Endothelial cell of umbilical vein (primary cell): ENCODE results near the gene PPP1R12C. TPM values are rescaled to one million over a fixed set of nuclear protein-coding genes. Genes with fewer than 3 reads are reported as not detected.

Source experiments
- BruUV-seq: library from RNA; stranded (reverse); fragments of 400-500 nt; replicated peaks from 2 replicates; lab custom pipeline; 2021; lab: Mats Ljungman, UMichigan
- CTCF ChIA-PET: fragments of 300-600, 350-600 bp; sonication (Branson Sonifier 250); formaldehyde crosslinking; loops from one replicate; lab custom pipeline; 2021; ENCODE audit warnings: antibody characterized with exemption, inconsistent platforms; lab: Charles Lee
- POLR2A ChIA-PET: fragments of 300-600, 350-600 bp; sonication (Branson Sonifier 250); formaldehyde crosslinking; loops from one replicate; lab custom pipeline; 2021; ENCODE audit warnings: antibody characterized with exemption, inconsistent platforms; lab: Charles Lee
- DNase-seq: peaks from one replicate; pipeline ENCODE4 v3.0.0-alpha.2; 2011; ENCODE audit warnings: low read depth, low spot score
- FAIRE-seq: peaks from 2 replicates; lab custom pipeline; 2011; peaks lifted over from hg19 to GRCh38; lab: Jason Lieb, UNC
- H2AFZ ChIP-seq: 2 replicates; pipeline ENCODE4 v1.6.0; 2012; ENCODE audit warnings: low read depth, low read length, control low read depth, inconsistent platforms
- H3K27ac ChIP-seq: 2 replicates; pipeline ENCODE4 v1.5.1; 2011; ENCODE audit warnings: low read depth, mild to moderate bottlenecking, control low read depth, low read length, moderate library complexity; ENCODE audit not compliant: insufficient read depth
- H3K27me3 ChIP-seq, 2 experiments: 2 replicates each; pipeline versions ENCODE4 v1.6.0 to v1.6.1; 2011; ENCODE audit warnings: low read length in 2 of 2, mixed read lengths in 1 of 2; ENCODE audit not compliant: control insufficient read depth in 2 of 2, insufficient read depth in 2 of 2
- H3K36me3 ChIP-seq, 2 experiments: 2 replicates in 1 of 2; 3 replicates in 1 of 2; pipeline ENCODE4 v1.5.1; 2011; ENCODE audit warnings: low read length in 2 of 2, mild to moderate bottlenecking in 1 of 2, moderate library complexity in 1 of 2; ENCODE audit not compliant: control insufficient read depth in 2 of 2, insufficient read depth in 2 of 2; ENCODE audit errors: extremely low read depth in 1 of 2
- H3K4me1 ChIP-seq: 3 replicates; pipeline ENCODE4 v1.5.1; 2011; ENCODE audit warnings: mild to moderate bottlenecking, low read length; ENCODE audit not compliant: control insufficient read depth, insufficient read depth; ENCODE audit errors: extremely low read depth
- H3K4me2 ChIP-seq: 2 replicates; pipeline ENCODE4 v1.6.1; 2011; ENCODE audit warnings: low read length, control low read depth, mixed read lengths; ENCODE audit not compliant: insufficient read depth
- H3K4me3 ChIP-seq, 3 experiments: fragments of 200-600 bp in 1 of 3; sonication (generic), shearing (Covaris generic) in 1 of 3; replicated peaks in 1 of 3; 2 replicates each; pipeline ENCODE4 v1.5.1; 2011 to 2016; ENCODE audit warnings: control low read depth in 3 of 3, low read length in 3 of 3, mild to moderate bottlenecking in 2 of 3, inconsistent platforms in 1 of 3, low read depth in 1 of 3, moderate library complexity in 1 of 3; ENCODE audit not compliant: insufficient read depth in 1 of 3
- H3K79me2 ChIP-seq: 2 replicates; pipeline ENCODE4 v1.6.0; 2012; ENCODE audit warnings: low read length, inconsistent platforms; ENCODE audit not compliant: control insufficient read depth, insufficient read depth
- H3K9ac ChIP-seq: replicated peaks from 2 replicates; pipeline ENCODE3; 2011; ENCODE audit warnings: low read length, control low read depth; ENCODE audit not compliant: insufficient read depth; ENCODE audit errors: extremely low read depth
- H3K9me1 ChIP-seq: replicated peaks from 3 replicates; pipeline ENCODE4 v1.6.0; 2011; ENCODE audit warnings: mild to moderate bottlenecking, low read length; ENCODE audit not compliant: control insufficient read depth, insufficient read depth; ENCODE audit errors: extremely low read depth
- H3K9me3 ChIP-seq: replicated peaks from 2 replicates; pipeline ENCODE4 v1.5.1; 2012; ENCODE audit warnings: low read length, inconsistent platforms; ENCODE audit not compliant: control insufficient read depth, insufficient read depth
- H4K20me1 ChIP-seq: replicated peaks from 2 replicates; pipeline ENCODE3; 2011; ENCODE audit warnings: mild to moderate bottlenecking, low read length; ENCODE audit not compliant: control insufficient read depth, insufficient read depth; ENCODE audit errors: extremely low read depth
- CTCF ChIP-seq, 2 donors: IDR thresholded peaks; 1 replicate in 1 of 2; 2 replicates in 1 of 2; pipeline ENCODE4 v1.5.1; 2011; ENCODE audit warnings: low read length in 2 of 2, mild to moderate bottlenecking in 2 of 2, moderate library complexity in 2 of 2, control low read depth in 1 of 2, inconsistent platforms in 1 of 2, low read depth in 1 of 2; ENCODE audit not compliant: insufficient read depth in 1 of 2; ENCODE audit errors: extremely low read depth in 1 of 2
- FOS ChIP-seq: IDR thresholded peaks from 2 replicates; pipeline ENCODE4 v1.6.1; 2011; ENCODE audit warnings: mild to moderate bottlenecking, low read length, moderate library complexity, borderline replicate concordance; ENCODE audit not compliant: insufficient read depth
- JUN ChIP-seq: IDR thresholded peaks from 2 replicates; pipeline ENCODE4 v1.6.1; 2011; ENCODE audit warnings: borderline replicate concordance, low read depth; ENCODE audit not compliant: insufficient read length, insufficient read depth
- MAX ChIP-seq: IDR thresholded peaks from 2 replicates; pipeline ENCODE4 v1.6.1; 2011; ENCODE audit not compliant: insufficient read depth, insufficient read length
- MYC ChIP-seq: IDR thresholded peaks from one replicate; pipeline ENCODE4 v1.6.1; 2011; ENCODE audit warnings: mild to moderate bottlenecking, low read depth, low read length
- POLR2AphosphoS5 ChIP-seq: IDR thresholded peaks from 2 replicates; pipeline ENCODE4 v1.6.1; 2012; ENCODE audit warnings: low read depth, mild to moderate bottlenecking, control low read depth, low read length, moderate library complexity; ENCODE audit not compliant: insufficient read depth
- dilution Hi-C: fragments of 300-500 bp; cut with MboI; formaldehyde crosslinking; loops from one replicate; pipeline ENCODE4 v1.15.0; 2019; ENCODE audit warnings: low sequenced_read_pairs; ENCODE audit not compliant: extremely low pct_ligation_motif_present
- intact Hi-C: fragments of 100-400 bp; cut with micrococcal nuclease; formaldehyde crosslinking; loops from one replicate; pipeline ENCODE4 v1.10.0; 2022
- polyA plus RNA-seq, 4 experiments: library from polyadenylated mRNA; depleted of rRNA in 3 of 4; stranded (reverse) in 3 of 4; unstranded in 1 of 4; fragments of >200 nt; gene quantifications; 2 replicates each; pipeline versions ENCODE4 v1.2.1 to v1.2.3, GENCODE V29; 2011 to 2012; ENCODE audit warnings: missing spikeins in 1 of 4
- total RNA-seq: library from RNA; stranded (reverse); gene quantifications from 2 replicates; pipeline ENCODE4 v1.2.3, GENCODE V29; 2021

PPP1R12C gene
- total and polyA plus RNA-seq, 2 donors (not counting 3 experiments of a cell fraction or from before 2014, with no cell fraction given), result 69.5 to 149 TPM

- H3K27me3 ChIP-seq, result peaks cover 20 to 23% of the 10 kb centered on the region in 2 experiments
- no peaks in the 10 kb centered on the region for H3K9me3 ChIP-seq
- ChIA-PET POLR2A (no interaction called here), CTCF (no interaction called here)
- no peak overlapping the region for H3K4me2 ChIP-seq
- dilution Hi-C loops (no loop called here), intact Hi-C loops (no loop called here)
- H3K4me1 ChIP-seq, result peaks cover 6% of the 10 kb centered on the region
- no peaks in the 10 kb centered on the region for H3K9me1 ChIP-seq
- H3K27ac ChIP-seq, result no peak overlapping the region
- no peak overlapping the region for H3K9ac ChIP-seq
- no peak for DNase-seq
- H3K36me3 ChIP-seq, result no peaks in the 10 kb centered on the region
- H3K79me2 ChIP-seq, result no peaks in the 10 kb centered on the region
- peak; percentile 80 for FAIRE-seq
- H4K20me1 ChIP-seq, result no peaks in the 10 kb centered on the region
- H2AFZ ChIP-seq, result no peak overlapping the region
- H3K4me3 ChIP-seq, result no peak overlapping the region
- TF ChIP-seq JUN, result no peak
- TF ChIP-seq MYC, result no peak
- TF ChIP-seq CTCF (IDR thresholded peaks at IDR 0.05; ENCODE audit: extremely low read depth in 1 of 2, insufficient read depth in 1 of 2, low read depth in 1 of 2, low read length in 2 of 2), result no peak
- BruUV-seq, result no TSS peak
These were observed 46.3 kb downstream of the PPP1R12C start for GRCh38 chr19:55071129-55071502.

GRCh38 chr19:55070466-55071128 is 46.8 kb downstream of the PPP1R12C start:
- no peak overlapping the region for H3K4me3 ChIP-seq
- H3K9me1 ChIP-seq, result no peaks in the 10 kb centered on the region
- H3K36me3 ChIP-seq, result no peaks in the 10 kb centered on the region
- no peak for DNase-seq
- H3K4me1 ChIP-seq, result peaks cover 6% of the 10 kb centered on the region
- no peaks in the 10 kb centered on the region for H4K20me1 ChIP-seq
- CTCF ChIA-PET, result no interaction called here
- H3K9ac ChIP-seq, result no peak overlapping the region
- no TSS peak for BruUV-seq
- no peak overlapping the region for H2AFZ ChIP-seq
- no peaks in the 10 kb centered on the region for H3K9me3 ChIP-seq
- peaks cover 23% of the 10 kb centered on the region in 2 experiments for H3K27me3 ChIP-seq
- H3K27ac ChIP-seq, result no peak overlapping the region
- dilution Hi-C loops (no loop called here), intact Hi-C loops (no loop called here)
- POLR2A ChIA-PET, result no interaction called here
- H3K79me2 ChIP-seq, result no peaks in the 10 kb centered on the region
- FAIRE-seq, result no peak
- no peak overlapping the region for H3K4me2 ChIP-seq
- no peak for TF ChIP-seq POLR2AphosphoS5
- TF ChIP-seq MAX, result no peak
- no peak for TF ChIP-seq FOS
